K562 (cell line): ENCODE data around the gene OR2B2. TPM values are rescaled to one million over a fixed set of nuclear protein-coding genes. Genes with fewer than 3 reads are reported as not detected.

Source experiments
- BACH1 ChIP-seq: fragments of 200-800 bp; sonication (Bioruptor generic); IDR thresholded peaks from 2 replicates; pipeline ENCODE4 v1.6.1; 2016; ENCODE audit warnings: missing genetic modification characterization, missing compliant biosample characterization
- GTF2A2 ChIP-seq: IDR thresholded peaks from 2 replicates; pipeline ENCODE4 v1.6.1; 2016; ENCODE audit warnings: mild to moderate bottlenecking, missing genetic modification characterization, missing compliant biosample characterization
- LARP7 ChIP-seq: fragments of 450-650 bp; IDR thresholded peaks from 2 replicates; pipeline ENCODE4 v1.6.1; 2016
- NEUROD1 ChIP-seq: fragments of 150-350 bp; IDR thresholded peaks from 2 replicates; pipeline ENCODE4 v1.6.1; 2014; ENCODE audit warnings: borderline replicate concordance, low read length, low read depth; ENCODE audit not compliant: partially characterized antibody
- PHF8 ChIP-seq: fragments of 200-600 bp; sonication (generic); IDR thresholded peaks from 2 replicates; pipeline ENCODE4 v1.6.1; 2012; ENCODE audit warnings: mixed run types, mild to moderate bottlenecking, inconsistent platforms, low read length, moderate library complexity, borderline replicate concordance
- POLR2AphosphoS2 ChIP-seq: IDR thresholded peaks from 2 replicates; pipeline ENCODE4 v1.6.1; 2012; ENCODE audit warnings: low read length, improper control_type of control experiment
- SMAD4 ChIP-seq: fragments of 250-450 bp; sonication (Bioruptor Pico); conservative IDR thresholded peaks from 2 replicates; pipeline ENCODE4 v1.8.0; 2021; ENCODE audit warnings: inconsistent platforms, mild to moderate bottlenecking, moderate library complexity
- TAF1 ChIP-seq: IDR thresholded peaks from 2 replicates; pipeline ENCODE4 v1.6.1; 2011; ENCODE audit warnings: mild to moderate bottlenecking, low read length, moderate library complexity; ENCODE audit not compliant: insufficient read depth, control insufficient read depth, severe bottlenecking; ENCODE audit errors: extremely low read depth
- TCF15 ChIP-seq: fragments of 250-450 bp; sonication (Bioruptor Pico); IDR thresholded peaks from 2 replicates; pipeline ENCODE4 v1.8.0; 2022; ENCODE audit warnings: moderate library complexity, mild to moderate bottlenecking, inconsistent platforms
- ZNF133 ChIP-seq: fragments of 250-450 bp; sonication (Bioruptor Pico); IDR thresholded peaks from 2 replicates; pipeline ENCODE4 v1.4.0; 2020; ENCODE audit warnings: mild to moderate bottlenecking
- ZNF583 ChIP-seq: fragments of 250-450 bp; sonication (Bioruptor Pico); IDR thresholded peaks from 2 replicates; pipeline ENCODE4 v1.4.0; 2020
- polyA plus RNA-seq, 8 experiments: library from polyadenylated mRNA; depleted of rRNA in 4 of 8; stranded (reverse) in 5 of 8; unstranded in 3 of 8; fragments of >200 nt; fragmentation: Nextera tagmentation in 2 of 8; fragmentation: Illumina TruSeq in 1 of 8; extraction: Ambion mirVana in 2 of 8; extraction: Trizol in 1 of 8; gene quantifications; 2 replicates each; pipeline versions ENCODE4 v1.2.1 to v1.2.3, GENCODE V29; 2011 to 2014; ENCODE audit warnings: inconsistent platforms in 1 of 8, missing spikeins in 1 of 8
- total RNA-seq, 7 experiments: library from RNA; depleted of rRNA in 6 of 7; stranded (reverse); fragments of >200 nt in 6 of 7; fragmentation: Illumina TruSeq in 2 of 7; extraction: Trizol in 2 of 7; gene quantifications; 2 replicates each; pipeline versions ENCODE4 v1.2.1 to v1.2.3, GENCODE V29; 2011 to 2021; ENCODE audit warnings: low replicate concordance in 1 of 7
- TF ChIP-seq, protein P1 (sequence below): sonication (generic); formaldehyde crosslinking; IDR thresholded peaks from 2 replicates; pipeline ENCODE4 v1.8.1; 2023; ENCODE audit warnings: mild to moderate bottlenecking, missing genetic modification reagents
- TF ChIP-seq, protein P2 (sequence below), 2 experiments: fragments of 250-450 bp in 1 of 2; fragments of 450-650 bp in 1 of 2; sonication (Bioruptor Pico) in 1 of 2; IDR thresholded peaks; 2 replicates each; pipeline versions ENCODE4 v1.6.1 to v1.8.0; 2016 to 2021; ENCODE audit warnings: mild to moderate bottlenecking in 2 of 2, moderate library complexity in 2 of 2, missing compliant biosample characterization in 1 of 2, missing genetic modification characterization in 1 of 2
- TF ChIP-seq, protein P3 (sequence below): fragments of 250-450 bp; sonication (Bioruptor Pico); IDR thresholded peaks from 2 replicates; pipeline ENCODE4 v1.4.0; 2020; ENCODE audit warnings: borderline replicate concordance
- TF ChIP-seq, protein P4 (sequence below), 3 experiments: IDR thresholded peaks in 2 of 3; conservative IDR thresholded peaks in 1 of 3; 2 replicates each; pipeline ENCODE4 v1.5.1; 2011 to 2012; ENCODE audit warnings: low read length in 3 of 3, mild to moderate bottlenecking in 3 of 3, control low read depth in 2 of 3, improper control_type of control experiment in 1 of 3, inconsistent platforms in 1 of 3, low read depth in 1 of 3, mixed read lengths in 1 of 3, moderate library complexity in 1 of 3; ENCODE audit not compliant: insufficient read depth in 2 of 3
- TF ChIP-seq, protein P5 (sequence below): fragments of 250-450 bp; sonication (Bioruptor Pico); IDR thresholded peaks from 2 replicates; pipeline ENCODE4 v1.5.0; 2020; ENCODE audit warnings: mild to moderate bottlenecking, borderline replicate concordance

OR2B2 gene
- total and polyA plus RNA-seq, 9 of the 15 experiments (the other 6 are each of a cell fraction or from before 2014, with no cell fraction given): 0.24 TPM; not detected in 8

DNA sequence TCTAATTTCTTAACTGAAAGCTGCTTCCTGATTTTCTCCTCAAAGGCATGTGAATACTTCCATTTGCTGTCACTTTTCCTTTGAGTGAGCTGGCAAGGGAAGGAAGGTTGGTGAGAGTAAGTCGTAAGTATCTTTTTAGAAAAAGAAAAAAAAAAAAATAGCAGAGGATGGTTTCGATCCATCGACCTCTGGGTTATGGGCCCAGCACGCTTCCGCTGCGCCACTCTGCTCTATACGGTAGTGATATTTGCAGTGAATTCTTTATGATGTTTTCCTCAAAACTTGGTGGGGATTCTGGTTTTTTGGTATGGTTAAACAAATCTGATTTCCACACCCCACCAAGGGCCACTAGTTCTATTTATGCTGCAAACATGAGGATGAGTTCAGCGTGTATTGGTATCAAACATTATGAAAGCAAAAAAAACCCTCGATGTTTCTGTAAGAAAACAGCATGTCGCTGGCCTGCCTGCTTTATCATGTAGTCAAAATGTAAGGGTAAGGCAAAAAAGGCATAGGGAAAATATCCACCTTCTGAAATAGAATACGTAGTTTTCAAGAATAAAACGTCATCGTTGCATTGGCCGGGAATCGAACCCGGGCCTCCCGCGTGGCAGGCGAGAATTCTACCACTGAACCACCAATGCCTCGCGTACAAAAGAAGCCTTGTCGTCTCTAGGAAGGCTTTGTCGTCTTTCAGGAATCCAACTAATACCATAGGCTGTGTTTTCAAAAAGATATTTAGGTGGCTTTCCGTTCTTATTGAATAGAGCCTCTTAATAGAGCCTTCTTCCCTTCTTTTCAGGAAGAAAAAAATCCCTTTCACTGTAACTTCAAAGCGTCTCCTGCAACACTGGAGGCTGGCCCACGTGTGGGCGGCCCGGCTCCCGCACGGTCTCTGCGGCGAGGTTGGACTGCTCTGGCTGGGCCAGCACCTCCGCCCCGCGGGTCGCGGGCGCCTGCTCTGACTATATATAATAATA is 9.6 kb downstream of the OR2B2 start (continued):
- TF ChIP-seq, protein P1, sequence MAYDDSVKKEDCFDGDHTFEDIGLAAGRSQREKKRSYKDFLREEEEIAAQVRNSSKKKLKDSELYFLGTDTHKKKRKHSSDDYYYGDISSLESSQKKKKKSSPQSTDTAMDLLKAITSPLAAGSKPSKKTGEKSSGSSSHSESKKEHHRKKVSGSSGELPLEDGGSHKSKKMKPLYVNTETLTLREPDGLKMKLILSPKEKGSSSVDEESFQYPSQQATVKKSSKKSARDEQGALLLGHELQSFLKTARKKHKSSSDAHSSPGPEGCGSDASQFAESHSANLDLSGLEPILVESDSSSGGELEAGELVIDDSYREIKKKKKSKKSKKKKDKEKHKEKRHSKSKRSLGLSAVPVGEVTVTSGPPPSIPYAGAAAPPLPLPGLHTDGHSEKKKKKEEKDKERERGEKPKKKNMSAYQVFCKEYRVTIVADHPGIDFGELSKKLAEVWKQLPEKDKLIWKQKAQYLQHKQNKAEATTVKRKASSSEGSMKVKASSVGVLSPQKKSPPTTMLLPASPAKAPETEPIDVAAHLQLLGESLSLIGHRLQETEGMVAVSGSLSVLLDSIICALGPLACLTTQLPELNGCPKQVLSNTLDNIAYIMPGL (CRISPR knock-in tag): peak; percentile 97
- TF ChIP-seq NEUROD1: peak; percentile 28
- peak; percentile 99 for TF ChIP-seq POLR2AphosphoS2
- TF ChIP-seq, protein P2, sequence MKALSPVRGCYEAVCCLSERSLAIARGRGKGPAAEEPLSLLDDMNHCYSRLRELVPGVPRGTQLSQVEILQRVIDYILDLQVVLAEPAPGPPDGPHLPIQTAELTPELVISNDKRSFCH (CRISPR knock-in tag; IDR thresholded peaks at IDR 0.05): peak; percentile 18; the same call in 1 of the 2 replicates
- TF ChIP-seq, protein P2 (tag; IDR thresholded peaks at IDR 0.05): peak; percentile 76
- no peak for TF ChIP-seq GTF2A2 (tag)
- no peak for TF ChIP-seq LARP7
- TF ChIP-seq, protein P3, sequence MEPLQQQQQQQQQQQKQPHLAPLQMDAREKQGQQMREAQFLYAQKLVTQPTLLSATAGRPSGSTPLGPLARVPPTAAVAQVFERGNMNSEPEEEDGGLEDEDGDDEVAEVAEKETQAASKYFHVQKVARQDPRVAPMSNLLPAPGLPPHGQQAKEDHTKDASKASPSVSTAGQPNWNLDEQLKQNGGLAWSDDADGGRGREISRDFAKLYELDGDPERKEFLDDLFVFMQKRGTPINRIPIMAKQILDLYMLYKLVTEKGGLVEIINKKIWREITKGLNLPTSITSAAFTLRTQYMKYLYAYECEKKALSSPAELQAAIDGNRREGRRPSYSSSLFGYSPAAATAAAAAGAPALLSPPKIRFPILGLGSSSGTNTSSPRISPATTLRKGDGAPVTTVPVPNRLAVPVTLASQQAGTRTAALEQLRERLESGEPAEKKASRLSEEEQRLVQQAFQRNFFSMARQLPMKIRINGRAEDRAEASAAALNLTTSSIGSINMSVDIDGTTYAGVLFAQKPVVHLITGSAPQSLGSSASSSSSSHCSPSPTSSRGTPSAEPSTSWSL (CRISPR knock-in tag): no peak
- no peak for TF ChIP-seq TAF1
- TF ChIP-seq SMAD4: peak; percentile 14; the same call in 1 of the 2 replicates
- TF ChIP-seq, protein P4, sequence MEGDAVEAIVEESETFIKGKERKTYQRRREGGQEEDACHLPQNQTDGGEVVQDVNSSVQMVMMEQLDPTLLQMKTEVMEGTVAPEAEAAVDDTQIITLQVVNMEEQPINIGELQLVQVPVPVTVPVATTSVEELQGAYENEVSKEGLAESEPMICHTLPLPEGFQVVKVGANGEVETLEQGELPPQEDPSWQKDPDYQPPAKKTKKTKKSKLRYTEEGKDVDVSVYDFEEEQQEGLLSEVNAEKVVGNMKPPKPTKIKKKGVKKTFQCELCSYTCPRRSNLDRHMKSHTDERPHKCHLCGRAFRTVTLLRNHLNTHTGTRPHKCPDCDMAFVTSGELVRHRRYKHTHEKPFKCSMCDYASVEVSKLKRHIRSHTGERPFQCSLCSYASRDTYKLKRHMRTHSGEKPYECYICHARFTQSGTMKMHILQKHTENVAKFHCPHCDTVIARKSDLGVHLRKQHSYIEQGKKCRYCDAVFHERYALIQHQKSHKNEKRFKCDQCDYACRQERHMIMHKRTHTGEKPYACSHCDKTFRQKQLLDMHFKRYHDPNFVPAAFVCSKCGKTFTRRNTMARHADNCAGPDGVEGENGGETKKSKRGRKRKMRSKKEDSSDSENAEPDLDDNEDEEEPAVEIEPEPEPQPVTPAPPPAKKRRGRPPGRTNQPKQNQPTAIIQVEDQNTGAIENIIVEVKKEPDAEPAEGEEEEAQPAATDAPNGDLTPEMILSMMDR (IDR thresholded peaks at IDR 0.05 in 2 of 3, conservative IDR thresholded peaks at IDR 0.05 in 1 of 3; ENCODE audit: insufficient read depth in 2 of 3, low read depth in 1 of 3, low read length in 3 of 3): no peak
- TF ChIP-seq ZNF583 (CRISPR knock-in tag): 0 out of 2 replicates have a peak, but pooled peaks have one; percentile 44
- peak; percentile 56; the same call in 1 of the 2 replicates for TF ChIP-seq BACH1 (tag)
- peak; percentile 36; the same call in 1 of the 2 replicates for TF ChIP-seq PHF8
- no peak for TF ChIP-seq ZNF133
- TF ChIP-seq, protein P5, sequence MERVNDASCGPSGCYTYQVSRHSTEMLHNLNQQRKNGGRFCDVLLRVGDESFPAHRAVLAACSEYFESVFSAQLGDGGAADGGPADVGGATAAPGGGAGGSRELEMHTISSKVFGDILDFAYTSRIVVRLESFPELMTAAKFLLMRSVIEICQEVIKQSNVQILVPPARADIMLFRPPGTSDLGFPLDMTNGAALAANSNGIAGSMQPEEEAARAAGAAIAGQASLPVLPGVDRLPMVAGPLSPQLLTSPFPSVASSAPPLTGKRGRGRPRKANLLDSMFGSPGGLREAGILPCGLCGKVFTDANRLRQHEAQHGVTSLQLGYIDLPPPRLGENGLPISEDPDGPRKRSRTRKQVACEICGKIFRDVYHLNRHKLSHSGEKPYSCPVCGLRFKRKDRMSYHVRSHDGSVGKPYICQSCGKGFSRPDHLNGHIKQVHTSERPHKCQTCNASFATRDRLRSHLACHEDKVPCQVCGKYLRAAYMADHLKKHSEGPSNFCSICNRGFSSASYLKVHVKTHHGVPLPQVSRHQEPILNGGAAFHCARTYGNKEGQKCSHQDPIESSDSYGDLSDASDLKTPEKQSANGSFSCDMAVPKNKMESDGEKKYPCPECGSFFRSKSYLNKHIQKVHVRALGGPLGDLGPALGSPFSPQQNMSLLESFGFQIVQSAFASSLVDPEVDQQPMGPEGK: peak; percentile 71
- no peak for TF ChIP-seq TCF15 (CRISPR knock-in tag)
